Activated CD4-positive, alpha-beta T cell treated with anti-CD3 and anti-CD28 coated beads, Interleukin-2, amount 50 U/mL, for 48 hours (primary cell): Measurements from ENCODE around the gene TMEM47.

Experiments used
- DNase-seq, 2 experiments: peaks; one replicate each; pipeline ENCODE4 v3.0.0-alpha.2; 2020

Gene TMEM47

GRCh38 chrX:34584781-34585180, 72.3 kb downstream of the TMEM47 start:
- no peak for DNase-seq

- no peak for DNase-seq
These were observed 77.0 kb downstream of the TMEM47 start for GRCh38 chrX:34580069-34580468.

- no peak for DNase-seq
These were observed 78.8 kb downstream of the TMEM47 start for GRCh38 chrX:34578237-34578636.
